NCI-H1092 treated with DMSO at 0.1 percent for 48 hours (cell line): ENCODE results near the gene DGCR6L.
"Not testable (repeated sequence)": the region's sequence is repeated elsewhere in the genome, so short reads cannot be mapped to it uniquely, and the experiment has no call there.

Source experiments
- DNase-seq: peaks from one replicate; lab custom pipeline; 2025; lab: John Stamatoyannopoulos, UW

Gene DGCR6L

DNA sequence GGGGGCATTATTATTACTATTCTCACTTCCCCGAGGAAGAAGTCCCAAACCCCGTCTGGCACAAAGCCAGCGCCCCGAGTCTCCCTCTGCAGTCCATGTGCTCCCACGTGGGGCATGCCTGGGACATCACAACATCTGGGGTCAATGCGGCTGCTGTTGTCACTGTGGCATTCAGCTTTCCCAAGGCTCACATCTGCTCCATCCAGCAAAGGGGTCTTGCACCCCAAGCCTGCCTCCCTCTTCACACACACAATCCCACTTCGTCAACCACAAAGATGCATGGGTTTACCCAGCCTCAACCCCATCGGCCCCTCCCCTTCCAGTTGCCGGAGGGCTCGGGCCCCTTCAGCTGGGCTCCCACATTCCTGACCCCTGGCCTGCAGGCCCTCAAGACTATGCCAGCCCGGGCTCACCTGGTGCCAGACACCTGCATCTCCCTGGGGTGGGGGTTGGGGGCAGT, 28.2 kb downstream of the DGCR6L start:
- DNase-seq, result no peak

DNA sequence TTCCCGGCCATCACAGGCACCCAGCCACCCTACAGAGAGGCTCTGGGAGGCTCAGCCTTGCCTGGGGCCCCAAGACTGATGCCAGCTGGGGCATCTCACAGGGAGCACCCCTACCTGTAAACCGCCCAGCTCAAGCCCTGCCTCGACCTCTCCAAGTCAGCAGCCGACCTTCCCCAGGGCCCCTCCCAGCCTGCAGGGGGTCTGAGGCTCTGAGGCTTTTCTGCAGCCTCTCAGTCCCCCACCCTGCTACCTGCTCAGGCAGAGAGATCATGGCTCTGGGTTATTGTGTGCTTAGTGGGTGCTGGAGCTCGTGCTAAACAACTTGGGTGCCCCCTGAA, 28.6 kb downstream of the DGCR6L start:
- no peak for DNase-seq

DNA sequence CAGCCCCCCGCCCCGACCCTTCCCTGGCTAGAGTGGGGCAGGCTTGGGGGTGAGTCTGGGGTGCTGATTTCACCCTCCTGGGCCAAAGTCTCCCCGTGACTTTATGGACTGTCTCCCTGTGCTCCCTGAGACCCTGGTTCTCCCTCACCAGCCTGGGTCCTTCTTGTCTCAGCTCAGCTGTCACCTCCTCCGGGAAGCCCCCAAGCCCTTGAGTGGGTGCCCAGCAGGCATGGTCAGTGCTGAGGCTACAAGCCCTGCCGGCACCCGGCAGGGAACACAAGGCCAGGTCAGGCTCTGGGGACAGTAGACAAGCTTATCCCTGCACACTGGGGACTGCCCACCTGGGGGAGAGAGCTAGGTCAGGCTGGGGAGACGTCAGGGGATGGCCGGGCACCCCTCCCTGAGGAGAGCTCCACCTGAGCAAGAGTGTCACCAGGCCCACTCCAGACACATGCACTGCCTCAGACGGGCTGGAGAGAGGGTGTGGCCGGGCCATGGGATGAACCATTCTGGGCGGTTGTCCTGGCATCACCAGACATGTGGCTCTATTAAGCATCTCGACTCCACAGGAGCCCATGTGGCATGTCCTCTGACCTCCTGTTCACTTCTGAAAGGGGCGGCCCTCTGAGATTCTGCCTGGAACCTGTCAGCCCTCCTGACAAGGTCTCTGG, 29.1 kb downstream of the DGCR6L start:
- no peak for DNase-seq

DNA sequence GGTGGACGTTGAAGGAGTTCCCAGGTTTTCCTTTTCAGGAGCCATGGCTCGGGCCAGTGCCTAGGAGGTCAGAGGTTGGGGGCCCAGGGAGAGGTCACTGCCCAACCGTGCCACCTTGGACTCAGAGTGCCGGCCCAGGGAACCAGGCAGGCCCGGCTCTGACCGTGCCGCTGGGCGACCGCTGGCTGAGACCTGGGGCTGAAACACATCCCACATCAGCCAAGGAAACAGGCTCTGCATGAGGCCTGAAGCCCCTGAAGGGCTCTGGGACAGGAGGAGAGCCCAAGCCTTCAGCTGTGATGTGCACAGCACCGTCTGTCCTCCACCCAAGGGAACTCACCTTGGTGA, 29.8 kb downstream of the DGCR6L start:
- no peak for DNase-seq

DNA sequence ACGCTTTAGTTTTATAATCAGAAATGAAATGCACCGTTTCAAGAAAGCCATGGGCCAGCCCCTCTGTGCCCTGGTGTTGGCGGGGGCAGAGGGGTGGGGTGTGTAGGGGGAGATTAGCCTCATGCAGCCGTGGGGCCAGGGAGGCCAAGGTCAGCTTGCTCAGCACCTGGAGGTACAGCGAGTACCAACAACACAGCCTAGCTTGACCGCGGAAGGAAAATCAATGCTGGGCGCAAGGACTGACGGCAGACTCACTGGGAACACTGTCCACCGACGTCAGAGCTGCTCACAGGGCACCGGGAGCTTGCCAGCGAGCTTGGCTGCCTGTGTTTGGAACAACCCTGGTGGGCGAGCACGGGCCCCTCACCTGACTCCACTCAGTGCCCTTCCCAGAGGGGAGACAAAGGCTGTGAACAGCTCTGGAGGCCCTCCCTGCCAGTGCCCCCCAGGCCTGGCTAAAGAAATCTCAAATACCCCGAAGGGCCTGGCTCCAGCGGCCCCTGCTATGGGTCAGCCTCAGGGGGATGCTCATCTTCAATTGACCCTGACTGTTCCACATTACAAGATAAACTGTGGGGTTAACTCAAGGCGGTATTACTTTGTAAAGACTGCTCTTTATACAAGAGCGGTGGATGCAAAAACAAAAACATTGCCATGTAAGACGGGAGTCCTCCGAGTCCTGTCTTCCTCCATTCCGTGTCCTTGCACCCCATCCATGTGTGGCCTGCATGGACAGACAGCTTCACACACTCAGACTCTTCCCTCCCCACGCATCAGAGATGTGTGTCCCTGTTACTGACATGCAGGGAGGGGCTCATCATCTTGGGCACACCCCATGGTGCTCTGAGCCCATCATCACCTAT, 30.4 kb downstream of the DGCR6L start:
- not testable (repeated sequence) for DNase-seq

DNA sequence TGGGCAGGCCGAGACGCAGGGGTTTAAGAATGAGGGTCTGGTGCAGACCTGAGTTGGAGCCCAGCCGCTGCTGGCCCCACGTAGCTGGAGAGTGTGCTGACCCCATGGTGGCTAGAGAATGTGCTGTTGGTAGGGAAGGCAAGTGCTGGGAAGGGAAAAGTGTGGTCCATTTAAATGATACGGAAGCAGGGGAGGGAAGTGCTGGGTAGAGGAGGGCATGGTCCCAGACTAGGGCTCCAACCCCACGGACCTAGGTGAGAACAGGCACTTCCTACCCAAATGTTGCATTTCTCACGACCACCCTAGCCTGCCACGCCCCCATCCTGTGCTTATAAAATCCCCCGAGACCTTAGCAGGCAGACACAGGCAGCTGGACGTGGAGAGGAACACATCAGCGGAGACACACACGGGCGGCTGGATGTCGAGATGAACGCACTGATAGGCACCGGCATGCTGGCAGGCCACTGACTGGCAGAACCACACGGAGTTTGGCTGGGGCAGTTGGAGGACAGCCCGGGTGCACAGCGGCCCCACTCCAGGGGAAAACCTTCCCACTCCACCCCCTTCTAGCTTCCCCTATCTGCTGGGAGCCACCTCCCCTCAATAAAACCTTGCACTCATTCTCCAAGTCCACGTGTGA, 33.0 kb downstream of the DGCR6L start:
- not testable (repeated sequence) for DNase-seq

DNA sequence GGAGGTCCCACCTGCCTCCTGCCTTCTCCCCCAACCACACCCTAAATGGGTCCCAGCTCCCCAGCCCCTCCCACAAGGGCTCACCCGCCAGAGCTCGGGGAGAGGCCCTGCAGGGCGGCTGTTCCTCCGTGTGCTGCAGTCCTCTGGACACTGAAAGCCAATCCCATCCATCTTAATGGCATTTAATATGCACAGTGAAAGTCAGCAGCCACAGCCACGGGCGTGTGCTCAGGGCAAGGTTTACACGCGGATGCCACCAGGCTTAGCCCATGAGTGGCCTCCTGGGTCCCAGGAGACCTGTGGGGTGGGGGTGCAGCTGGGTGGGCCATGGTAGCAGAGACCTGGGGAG, 33.6 kb downstream of the DGCR6L start:
- DNase-seq, result not testable (repeated sequence)

DNA sequence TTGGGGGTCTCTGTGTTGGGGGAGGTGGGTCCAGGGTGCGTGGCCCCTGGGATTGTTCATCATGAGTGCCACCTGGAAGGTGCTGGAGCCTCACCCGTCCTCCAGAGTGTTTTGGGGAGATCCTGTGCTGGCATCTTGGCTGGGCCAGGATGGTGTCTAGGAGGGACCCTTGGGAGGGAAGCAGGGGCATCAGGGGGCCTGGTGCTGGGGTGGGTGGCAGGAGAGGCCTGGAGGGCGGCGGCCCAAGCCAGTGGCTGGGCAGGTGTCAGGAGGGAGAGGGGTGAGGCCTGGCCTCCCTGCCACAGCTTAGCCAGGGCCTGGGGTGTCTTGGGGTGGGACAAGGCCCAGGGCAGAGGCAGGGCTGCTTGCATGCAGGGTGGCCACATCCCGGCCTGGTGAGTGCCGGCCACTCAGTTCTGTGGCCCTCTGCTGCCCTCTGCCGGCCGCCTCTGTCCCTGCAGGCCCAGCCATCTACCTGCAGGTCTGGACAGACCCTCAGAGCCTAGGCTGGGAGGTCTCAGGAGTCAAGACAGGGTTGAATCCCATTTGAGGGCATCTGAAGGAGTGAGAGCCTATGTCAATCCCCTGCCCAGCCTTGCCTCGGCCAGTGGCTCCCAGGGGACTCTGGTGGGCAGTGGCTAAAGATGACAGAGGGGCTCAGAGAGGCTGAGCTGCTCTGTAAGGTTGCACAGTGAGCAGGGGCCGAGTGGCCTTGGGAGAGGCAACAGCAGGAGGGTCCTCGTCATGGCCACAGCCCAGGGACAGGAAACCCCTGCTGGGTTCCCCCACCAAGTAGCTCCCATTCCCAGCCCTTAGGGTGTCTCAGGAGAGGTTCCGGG, 34.2 kb downstream of the DGCR6L start:
- peak; percentile 35 for DNase-seq

DNA sequence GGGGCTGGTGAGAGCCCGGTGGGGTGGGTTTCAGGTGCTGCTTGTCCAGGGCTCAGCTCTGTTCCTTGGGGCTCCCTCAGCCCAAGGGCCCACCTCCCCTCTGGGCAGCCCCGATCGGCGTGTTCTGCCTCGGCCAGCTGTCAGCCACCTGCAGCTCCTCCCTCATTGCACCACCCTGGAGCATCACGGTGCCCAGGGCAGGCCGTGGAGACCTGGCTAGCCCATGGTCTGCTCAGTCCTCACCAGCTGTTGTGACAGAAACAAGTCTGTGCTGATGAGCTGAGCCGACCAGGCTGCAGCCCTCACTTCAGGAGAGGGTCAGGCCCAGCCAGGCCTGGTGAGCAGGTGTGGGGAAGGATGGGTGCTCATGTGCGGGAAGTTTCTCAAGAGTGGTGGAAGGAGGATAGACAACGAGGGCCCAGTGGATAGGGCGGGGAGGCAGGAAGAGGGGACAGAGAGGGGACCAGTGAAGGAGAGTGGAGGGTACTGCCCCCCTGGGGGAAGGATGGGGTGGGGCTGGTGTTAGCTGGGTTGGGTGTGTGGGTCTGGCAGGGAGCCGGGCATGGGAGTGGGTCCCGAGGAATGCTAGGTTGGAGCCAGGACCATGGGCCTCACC, 35.3 kb downstream of the DGCR6L start:
- no peak for DNase-seq

DNA sequence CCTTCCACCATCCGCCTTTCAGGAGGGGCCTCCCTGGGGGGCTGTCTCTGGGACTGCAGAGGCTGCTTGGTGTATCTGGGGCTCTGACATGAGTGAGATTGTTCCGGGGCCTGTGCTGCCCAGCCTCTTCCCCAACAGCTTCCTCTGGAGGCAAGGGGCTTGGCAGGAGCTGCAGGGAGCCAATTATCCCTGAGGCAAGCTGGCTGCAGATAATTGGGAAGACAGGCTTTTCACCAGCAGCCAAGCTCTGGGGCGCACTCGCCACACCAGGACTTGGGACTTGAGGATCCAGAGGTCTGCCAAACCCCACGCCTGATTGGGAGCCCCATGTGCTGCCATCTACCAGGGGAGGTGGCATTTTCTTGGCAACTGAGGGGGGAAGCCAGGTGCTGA, 36.2 kb downstream of the DGCR6L start:
- no peak for DNase-seq

DNA sequence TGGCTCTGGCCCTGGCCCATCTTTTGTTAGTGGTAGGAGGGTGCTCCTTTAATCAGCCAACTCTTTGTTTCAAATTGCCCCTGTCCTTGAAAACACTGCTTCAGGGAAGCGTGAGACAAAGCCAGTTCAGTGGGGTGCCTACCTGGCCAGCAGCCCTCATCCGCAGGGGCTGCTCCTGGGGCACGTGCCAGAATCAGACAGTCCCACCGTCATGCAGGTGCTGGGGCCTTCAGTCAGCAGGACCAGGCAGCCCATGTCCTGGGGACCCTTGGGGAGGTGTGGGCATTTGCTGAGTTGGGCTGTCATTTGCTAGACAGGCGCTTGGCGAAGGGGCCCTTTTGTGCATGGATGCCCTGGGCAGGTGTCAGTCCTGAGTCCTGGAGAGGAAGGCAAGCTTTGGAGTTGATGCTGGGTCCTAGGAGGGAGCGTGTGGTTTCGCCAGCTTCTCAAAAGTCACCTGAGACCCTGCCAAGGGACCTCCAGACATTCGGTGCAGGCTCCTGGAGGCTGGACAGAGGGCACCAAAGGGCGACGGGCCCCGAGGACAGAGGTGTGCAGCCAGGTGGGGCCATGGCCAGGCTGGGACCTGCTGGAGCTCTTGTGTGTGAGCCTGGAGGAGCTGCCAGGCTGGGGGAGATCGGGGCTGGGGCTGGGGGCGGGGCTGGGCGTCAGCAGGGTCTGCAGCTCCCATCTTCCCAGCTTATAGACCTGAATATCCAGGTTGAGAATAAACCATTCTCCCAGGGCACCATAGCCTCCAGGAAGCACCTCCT, 36.8 kb downstream of the DGCR6L start:
- DNase-seq, result no peak

DNA sequence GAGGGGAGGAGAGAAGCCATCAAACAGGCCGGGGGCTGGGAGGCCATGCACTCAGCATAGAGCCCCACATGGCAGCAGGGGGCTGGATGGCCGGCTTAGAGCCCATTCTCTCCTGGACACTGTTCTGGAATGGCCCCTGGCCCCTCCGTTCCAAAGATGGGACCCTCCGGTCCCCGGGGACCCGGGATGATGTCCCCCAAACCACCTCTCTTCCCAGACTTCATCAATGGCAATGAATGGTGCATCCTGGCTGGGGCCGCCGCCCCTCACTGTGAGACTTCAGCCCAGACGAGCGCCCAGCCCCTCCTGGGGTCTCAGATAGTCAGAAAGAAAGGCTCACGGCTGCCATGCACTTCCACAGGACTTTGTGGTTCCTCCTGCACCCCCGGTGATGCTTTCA, 38.0 kb downstream of the DGCR6L start:
- DNase-seq, result no peak

DNA sequence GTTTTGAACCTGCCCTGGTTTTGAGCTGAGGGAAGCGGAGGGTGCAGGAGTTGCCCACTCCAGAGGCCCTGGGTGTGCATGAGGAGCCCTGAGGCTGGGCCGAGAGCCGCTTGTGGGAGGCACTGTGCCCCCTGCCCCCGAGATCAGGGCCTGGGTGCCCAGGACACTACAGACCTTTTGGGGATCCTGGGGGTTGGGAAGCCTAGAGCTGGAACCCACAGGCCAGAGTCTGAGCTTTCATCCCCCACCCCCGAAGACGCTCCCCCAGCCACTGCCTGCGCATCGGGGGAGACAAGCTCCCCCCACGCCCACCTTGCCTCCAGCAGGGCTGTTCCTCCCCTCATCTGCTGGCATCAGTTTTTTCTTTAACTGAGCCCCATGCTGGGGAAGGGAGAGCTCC, 38.4 kb downstream of the DGCR6L start:
- not testable (repeated sequence) for DNase-seq

DNA sequence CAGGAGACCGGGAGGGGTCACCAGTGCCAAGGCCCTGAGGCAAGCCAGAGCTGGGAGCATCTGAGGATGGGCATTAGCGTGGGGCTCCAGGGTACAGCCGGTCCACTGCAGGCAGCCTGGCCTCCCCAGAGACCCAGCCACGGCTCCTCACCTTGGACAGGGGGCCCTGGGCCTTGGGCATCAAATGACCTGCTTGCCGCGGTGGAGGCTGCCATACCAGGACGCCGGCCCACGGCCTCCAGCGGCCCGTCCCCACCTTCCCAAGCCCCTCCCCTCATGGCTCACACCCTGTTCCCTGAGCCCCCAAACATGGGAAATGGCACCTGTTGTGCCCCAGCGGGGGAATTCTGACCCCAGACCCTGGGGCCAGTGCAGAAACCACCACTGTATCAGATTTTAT, 39.0 kb downstream of the DGCR6L start:
- no peak for DNase-seq

DNA sequence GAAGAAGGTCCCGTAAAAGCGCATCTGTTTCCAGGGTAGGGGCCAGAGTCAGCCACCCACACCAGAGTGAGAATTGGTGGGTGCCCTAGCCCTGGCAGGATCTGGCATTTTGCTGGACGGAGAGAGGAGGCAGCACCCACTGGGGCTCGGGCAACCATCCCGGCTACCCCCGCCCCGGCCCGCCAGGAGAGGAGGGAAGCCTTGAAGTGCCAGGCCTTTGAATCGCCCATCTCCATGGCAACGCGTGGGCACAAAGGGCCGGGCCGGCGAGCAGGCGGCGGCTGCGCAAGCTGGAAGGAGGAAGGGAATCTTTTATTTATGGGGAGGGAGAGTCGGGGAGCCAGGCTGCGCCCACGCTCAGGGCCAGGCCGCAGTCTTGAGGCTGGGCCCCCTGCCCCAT, 39.7 kb downstream of the DGCR6L start:
- DNase-seq, result peak; percentile 22

DNA sequence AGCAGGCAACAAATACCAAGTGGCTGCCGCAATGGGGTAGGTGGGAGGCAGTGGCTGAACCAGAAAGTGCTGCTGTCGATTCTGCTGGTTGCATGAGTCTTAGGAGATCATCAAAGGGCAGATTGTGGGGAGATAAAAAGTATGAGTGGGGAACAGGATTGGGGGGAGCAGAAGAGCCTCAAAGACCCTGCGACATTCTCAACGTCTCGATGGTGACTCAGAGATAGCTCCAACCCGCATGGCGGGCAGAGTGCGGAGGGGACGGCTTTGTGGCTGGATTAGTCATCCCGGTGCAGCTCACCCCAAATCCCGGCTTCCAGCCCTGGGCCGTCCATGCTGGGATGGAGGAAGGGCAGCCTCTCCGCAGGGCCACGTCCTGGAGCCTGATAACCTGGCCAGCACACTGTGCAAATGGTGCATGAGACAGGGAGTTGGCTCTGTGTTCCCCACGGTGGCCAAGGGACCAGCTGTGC, 40.2 kb downstream of the DGCR6L start:
- no peak for DNase-seq

DNA sequence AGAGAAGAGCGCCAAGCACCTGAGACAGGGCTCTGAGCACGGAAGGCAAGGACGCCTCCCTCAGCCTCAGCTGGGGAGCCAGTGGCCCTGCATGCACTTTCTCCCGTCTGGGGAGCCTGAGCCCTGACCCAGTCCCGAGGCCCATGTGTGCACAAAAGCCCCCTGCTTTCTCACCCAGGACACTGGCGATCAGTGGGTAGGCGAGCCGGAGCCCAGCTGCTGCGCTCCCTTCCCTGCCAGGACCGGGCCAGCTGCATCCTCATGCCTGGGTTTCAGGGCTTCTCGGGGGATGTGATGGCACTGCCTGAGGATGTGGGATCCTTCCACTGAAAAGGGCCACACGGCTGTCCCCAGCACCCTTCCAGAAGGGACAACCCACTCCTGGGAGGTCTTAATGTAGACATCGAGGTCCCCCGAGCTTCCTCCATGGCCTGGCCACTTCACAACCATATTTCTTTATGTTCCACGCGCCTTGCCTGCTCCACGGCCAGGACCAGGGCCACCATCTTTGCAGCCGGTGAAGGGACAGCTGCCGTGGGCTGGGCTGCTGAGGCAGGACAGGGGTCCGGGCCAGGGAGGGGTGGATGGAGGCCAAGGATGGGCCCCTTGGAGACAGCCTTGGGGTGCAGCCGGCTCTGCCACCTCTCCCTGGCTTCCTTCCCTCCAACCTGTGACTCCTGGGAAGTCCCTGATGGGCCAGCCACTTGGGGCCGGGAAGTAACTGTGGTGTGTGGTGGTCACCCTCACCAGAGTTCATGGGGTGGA, 41.0 kb downstream of the DGCR6L start:
- DNase-seq, result not testable (repeated sequence)

DNA sequence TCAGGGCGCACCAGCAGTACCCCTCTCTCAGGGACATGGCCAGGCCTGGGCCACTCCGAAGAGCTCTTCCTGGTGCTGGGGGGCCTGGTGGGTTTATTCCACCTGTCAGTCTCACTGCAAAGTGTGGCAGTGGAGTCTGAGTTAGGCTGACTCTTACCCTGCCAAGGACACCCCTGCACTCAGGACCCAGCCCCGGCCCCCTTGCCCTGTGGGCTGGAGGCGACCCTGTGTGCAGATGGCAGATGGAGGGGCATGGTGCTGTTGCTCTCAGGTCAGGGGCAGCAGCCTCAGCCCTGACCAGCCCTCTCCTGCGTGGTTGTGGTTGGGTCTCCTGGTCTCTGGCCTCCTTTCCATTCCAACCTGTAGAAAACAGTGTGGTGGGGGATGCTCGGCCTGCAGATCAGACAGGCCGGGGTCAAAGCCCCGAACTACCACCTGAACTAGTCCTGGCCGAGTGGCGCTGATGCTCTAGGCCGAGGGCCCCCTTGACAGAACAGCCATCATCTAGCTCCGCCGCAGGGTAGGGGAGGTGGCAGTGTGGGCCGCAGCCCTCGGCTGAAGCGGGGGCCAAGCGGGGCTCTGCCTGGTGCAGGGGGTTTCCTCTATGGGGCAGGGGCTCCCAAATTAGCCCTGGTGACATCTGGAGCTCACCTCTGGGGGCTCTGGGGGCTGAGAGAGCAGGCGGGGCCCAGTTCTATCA, 41.8 kb downstream of the DGCR6L start:
- DNase-seq, result not testable (repeated sequence)

DNA sequence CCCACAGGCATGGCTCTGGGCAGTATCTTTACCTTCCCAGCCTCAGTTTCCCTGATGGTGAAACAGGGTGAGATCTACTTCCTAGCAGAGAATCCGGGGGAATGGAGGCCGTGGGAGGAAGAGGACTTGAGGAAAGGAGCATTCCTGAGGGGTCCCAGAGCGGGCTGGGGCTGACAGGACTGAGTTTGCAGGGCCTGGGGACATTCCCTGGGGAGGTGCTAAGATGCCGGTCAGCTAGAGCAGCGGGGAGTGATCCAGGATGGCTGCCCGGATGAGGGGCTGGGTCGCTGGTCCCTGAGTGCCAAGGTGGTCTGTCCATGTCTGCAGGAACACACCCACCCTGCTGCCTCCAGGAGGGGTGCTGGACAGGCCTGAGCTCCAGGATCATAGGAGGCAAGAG, 43.4 kb downstream of the DGCR6L start:
- no peak for DNase-seq

DNA sequence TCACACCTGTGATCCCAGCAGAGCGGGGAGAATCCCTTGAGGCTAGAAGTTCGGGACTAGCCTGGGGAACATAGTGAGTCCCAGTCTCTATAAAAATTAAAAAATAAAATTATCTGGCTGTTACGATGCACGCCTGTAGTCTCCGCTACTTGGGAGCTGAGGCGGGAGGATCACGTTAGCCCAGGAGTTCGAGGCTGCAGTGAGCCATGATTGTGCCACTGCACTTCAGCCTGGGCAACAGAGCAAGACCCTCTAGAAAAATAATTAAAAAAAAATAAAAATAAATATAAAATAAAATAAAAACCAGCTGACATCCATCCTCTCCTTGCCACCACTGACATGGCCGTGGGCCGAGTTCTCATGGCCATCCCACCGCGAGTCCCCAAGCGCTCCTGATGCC, 44.0 kb downstream of the DGCR6L start:
- DNase-seq, result no peak
